Stimulated activated CD4-positive, alpha-beta T cell treated with anti-CD3 and anti-CD28 coated beads, TNF-alpha, amount 100 ng/mL, for 1 hour (primary cell): ENCODE data around the gene LARGE2.
A peak's percentile ranks its signal among the peaks of the same experiment; 100 is the strongest.

ENCODE experiments used
- DNase-seq, 3 donors: peaks; one replicate each; pipeline ENCODE4 v3.0.0-alpha.2; 2020; ENCODE audit warnings: low read depth in 3 of 3, low spot score in 1 of 3

LARGE2 gene

GRCh38 chr11:45913942-45914635 lies 8.4 kb upstream of the LARGE2 start:
- no peak for DNase-seq

GRCh38 chr11:45915446-45915845 lies 7.0 kb upstream of the LARGE2 start:
- DNase-seq = no peak

DNA sequence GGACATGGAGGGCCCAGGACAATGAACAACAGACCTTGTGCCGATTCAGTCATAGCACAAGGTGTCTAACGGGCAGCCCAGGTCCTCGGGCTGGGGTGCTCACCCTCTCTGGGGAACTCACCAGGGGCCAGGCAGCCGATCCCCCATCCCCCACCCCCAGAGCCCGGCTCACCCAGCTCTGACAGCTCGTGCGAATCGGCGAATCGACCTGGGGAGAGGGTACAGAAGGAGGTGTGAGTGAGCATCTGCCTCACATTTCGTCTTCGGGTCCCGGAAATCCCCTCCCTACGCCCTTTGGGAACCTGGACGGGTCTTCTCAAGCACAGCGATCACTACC lies 5.2 kb upstream of the LARGE2 start:
- no peak for DNase-seq

GRCh38 chr11:45917623-45918330 lies 4.7 kb upstream of the LARGE2 start, which contains the start of gene PEX16:
TSS of gene PEX16 (minus strand) at chr11:45917877. CDS start at chr11:45917811, 66 bp downstream.
- DNase-seq = peak; percentile 83 to 94 (median 87)

GRCh38 chr11:45918331-45918941 lies 4.0 kb upstream of the LARGE2 start:
- peak in 1 of 3 donors; percentile 40 for DNase-seq

GRCh38 chr11:45918962-45919675 lies 3.3 kb upstream of the LARGE2 start:
- no peak for DNase-seq

- DNase-seq = no peak
Observed at GRCh38 chr11:45919806-45920530, 2.5 kb upstream of the LARGE2 start.

DNA sequence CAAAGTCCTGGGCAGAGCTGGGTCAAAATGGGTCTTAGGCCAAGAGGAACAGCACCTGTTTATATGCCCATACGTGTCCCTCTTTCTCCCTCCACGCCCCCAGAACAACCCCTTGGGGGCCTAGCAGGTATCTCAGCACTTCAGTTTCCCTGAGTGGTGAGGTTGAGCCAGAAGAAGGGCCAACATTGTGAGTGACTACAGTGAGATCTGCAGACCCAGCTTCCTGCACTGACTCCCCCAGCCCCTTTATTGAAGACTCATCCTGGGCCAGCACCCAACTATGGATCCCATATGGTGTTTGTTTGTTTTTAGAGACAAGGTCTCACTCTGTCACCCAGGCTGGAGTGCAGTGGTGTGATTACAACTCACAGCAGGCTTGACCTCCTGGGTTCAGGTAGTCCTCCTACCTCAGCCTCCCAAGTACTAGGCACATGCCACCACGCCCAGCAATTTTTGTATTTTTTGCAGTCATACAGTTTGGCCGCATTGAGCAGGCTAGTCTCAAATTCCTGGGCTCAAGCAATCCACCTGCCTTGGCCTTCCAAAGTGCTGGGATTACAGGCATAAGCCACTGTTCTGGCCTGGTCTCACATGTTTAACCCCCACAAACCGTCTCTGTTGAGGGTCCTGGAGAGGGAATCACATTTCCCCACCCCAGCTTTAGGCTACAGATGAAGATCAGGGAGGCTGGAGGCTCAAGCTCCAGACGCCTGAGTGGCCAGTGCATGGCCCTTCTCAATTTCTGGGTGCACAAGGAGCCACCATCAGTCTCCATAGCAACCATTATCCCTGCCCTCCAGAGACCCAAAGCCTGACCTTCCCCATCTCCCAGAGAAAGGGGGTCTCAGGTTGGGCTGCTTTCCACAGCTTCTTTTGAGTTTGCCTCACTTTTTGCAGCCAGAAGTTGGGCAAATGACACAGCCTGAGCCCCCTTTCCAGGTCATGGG lies 1.7 kb upstream of the LARGE2 start:
- no peak for DNase-seq

DNA sequence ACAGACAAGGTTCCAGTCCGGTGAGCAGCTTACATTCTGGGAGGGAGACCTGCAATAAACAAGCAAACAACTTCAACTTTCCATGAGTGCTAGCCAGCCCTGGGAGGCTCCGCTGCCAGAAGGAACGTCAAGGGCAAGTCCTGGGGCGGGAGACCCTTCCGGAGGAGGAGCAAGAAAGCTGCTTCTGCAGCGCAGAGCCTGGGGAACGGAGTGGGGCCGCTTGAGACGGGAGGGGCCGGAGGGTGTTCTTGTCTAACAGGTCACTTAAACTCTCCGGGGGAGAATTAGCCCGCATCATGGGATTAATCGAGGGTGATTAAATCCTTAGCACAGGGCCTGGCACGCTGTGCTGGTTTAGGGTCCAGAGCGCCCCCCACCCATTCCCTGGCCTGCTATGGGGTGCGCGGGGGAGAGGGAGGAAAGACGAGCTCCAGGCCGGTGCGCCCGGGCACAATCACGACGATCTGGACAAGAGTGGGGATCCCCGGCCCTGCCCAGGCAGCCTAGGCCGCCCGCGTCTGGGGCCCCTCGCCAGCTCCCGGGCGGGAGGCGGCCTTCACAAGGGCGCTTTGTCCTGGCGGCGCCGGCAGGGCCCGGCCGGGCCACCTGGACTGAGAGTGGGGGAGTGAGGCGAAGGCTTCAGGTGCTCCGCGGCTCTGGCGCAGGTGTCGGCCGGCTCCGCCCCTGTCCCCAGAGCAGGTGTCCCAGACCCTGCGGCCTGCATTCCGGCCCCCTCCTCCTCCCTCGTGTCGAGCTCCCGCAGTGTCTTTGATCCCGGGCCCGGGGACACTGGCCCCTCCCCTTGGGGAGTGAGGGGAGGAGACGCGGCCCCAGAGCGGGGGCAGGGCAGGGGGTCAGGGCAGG lies 663 bp upstream of the LARGE2 start:
- DNase-seq = no peak

DNA sequence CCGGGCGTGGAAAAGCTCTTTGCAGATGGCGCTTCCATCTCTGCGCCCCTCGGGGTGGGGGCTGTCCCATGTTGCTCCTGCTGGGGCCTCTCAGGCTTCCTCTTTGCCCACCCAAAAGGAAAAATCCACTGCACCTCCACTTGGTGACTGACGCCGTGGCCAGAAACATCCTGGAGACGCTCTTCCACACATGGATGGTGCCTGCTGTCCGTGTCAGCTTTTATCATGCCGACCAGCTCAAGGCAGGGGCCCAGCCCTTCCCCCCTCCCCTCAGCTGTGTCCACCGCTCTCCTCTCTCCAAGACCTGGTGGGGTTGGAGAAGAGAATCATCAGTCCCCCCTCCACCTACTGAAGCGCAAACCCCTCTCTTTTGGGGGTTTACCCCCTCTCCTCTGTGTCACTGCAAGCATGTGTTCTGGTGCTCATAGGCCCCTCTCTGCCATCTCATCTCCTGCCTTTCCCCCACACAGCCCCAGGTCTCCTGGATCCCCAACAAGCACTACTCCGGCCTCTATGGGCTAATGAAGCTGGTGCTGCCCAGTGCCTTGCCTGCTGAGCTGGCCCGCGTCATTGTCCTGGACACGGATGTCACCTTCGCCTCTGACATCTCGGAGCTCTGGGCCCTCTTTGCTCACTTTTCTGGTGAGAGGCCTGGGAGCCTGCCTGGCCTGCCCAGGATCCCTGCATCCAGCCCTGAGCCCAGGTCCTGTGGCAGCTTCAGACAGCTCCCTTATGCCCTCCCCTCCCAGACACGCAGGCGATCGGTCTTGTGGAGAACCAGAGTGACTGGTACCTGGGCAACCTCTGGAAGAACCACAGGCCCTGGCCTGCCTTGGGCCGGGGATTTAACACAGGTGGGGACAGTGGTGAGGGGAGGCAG lies 1.8 kb downstream of the LARGE2 start:
- no peak for DNase-seq

- DNase-seq = no peak
Observed at GRCh38 chr11:45924927-45925326, 2.5 kb downstream of the LARGE2 start.

DNA sequence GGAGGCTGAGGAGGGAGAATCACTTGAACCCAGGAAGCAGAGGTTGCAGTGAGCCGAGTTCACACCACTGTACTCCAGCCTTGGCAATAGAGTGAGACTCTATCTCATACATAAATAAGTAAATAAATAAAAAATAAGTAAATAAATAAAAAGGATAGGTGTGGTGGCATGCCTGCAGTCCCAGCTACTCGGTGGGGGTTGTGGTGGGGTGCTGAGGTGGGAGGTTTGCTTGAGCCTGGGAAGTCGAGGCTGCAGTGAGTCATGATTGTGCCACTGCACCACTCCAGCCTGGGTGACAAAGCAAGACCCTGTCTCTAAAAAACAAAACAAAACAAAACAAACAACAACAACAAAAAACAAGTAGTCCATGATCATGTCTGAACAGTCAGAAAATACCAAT lies 3.1 kb downstream of the LARGE2 start:
- DNase-seq = no peak

DNA sequence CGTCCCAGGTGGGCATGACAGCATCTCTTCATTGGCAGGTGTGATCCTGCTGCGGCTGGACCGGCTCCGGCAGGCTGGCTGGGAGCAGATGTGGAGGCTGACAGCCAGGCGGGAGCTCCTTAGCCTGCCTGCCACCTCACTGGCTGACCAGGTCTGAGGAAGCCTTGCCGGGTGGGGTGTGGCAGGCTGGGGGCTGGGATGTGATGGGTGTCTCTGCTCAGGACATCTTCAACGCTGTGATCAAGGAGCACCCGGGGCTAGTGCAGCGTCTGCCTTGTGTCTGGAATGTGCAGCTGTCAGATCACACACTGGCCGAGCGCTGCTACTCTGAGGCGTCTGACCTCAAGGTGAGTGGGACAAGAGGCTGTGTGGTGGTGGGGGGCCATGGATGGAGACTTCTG lies 3.5 kb downstream of the LARGE2 start:
- DNase-seq = no peak

DNA sequence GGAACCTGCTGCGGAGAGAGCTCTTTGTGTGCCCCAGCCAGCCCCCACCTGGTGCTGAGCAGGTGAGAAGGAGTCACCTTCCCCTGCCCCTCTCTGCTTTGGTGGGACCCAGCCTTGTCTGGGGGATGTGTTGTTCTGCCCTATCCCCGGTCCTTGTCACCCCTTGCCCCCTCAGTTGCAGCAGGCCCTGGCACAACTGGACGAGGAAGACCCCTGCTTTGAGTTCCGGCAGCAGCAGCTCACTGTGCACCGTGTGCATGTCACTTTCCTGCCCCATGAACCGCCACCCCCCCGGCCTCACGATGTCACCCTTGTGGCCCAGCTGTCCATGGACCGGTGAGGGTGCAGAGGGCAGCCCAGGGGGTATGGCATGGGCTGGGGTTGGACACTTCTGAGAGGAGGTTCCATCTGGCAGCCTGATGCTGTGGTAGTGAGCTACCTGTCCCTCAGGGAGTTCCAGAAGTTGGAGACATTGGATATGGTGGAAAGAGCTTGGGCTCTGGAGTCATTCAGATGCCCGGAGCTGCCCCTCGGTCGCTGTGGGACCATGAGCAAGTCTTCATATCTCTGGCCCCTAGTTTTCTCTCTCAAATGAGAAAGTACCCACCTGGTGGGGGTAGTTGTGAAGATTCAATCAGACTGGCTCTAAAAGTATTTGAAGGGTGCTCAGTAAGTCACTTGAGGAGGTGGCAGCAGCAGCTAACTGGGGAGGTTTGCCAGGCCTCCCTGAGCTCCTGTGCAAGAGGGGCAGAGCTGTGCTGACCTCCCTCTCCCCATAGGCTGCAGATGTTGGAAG lies 4.3 kb downstream of the LARGE2 start:
- DNase-seq = no peak

DNA sequence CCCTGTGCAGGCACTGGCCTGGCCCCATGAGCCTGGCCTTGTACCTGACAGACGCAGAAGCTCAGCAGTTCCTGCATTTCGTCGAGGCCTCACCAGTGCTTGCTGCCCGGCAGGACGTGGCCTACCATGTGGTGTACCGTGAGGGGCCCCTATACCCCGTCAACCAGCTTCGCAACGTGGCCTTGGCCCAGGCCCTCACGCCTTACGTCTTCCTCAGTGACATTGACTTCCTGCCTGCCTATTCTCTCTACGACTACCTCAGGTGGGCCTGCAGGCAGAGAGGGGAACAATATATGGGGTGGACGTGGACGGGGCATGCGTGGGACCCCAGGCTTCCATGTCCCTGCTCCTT lies 4.9 kb downstream of the LARGE2 start:
- no peak for DNase-seq

DNA sequence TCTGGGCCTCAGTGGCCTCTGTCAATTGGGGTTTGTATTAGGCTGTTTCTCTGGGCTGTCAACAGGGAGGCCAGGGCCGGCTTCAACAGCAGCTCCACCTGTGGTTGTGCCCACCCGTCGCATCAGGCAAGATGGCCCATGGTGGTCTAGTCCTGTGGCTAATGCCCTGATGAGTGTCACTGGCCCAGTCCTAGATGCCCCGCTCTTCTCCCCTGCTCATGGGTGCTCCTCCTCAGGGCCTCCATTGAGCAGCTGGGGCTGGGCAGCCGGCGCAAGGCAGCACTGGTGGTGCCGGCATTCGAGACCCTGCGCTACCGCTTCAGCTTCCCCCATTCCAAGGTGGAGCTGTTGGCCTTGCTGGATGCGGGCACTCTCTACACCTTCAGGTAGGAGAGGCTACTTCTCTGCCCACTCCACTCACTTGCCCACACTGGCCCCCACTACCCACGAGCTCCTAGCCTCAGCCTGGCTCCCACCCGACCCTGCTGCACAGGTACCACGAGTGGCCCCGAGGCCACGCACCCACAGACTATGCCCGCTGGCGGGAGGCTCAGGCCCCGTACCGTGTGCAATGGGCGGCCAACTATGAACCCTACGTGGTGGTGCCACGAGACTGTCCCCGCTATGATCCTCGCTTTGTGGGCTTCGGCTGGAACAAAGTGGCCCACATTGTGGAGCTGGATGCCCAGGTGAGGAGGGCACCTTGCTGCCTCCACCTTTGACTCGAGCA lies 5.4 kb downstream of the LARGE2 start:
- DNase-seq = no peak
